ENCODE results near the gene CHST12. TPM values are rescaled to one million over a fixed set of nuclear protein-coding genes. Genes with fewer than 3 reads are reported as not detected.

Gene CHST12
- total and polyA plus RNA-seq, 8 donors = 11.7 to 27.1 (median 15.0) TPM

GRCh38 chr7:2417981-2418481, 14.6 kb downstream of the CHST12 start:
- Histone ChIP-seq H3K4me1 (peaks cover 1 to 20% of the 10 kb centered on the region in 2 donors), H3K4me3 (no peak overlapping the region), H3K27me3 (no peaks in the 10 kb centered on the region), H3K36me3 (peaks cover 0 to 1% of the 10 kb centered on the region in 2 donors), H3K9me3 (no peaks in the 10 kb centered on the region), H3K27ac (no peak overlapping the region)
- DNase-seq (peak in 1 of 4 donors; percentile 39), ATAC-seq (no peak)
- intact Hi-C loops (cut with DNase I) = no loop called here
- TF ChIP-seq CTCF (IDR thresholded peaks at IDR 0.05) = no peak

GRCh38 chr7:2420216-2420933, 17.0 kb downstream of the CHST12 start:
- no peak for ATAC-seq
- TF ChIP-seq CTCF (IDR thresholded peaks at IDR 0.05) = no peak
- Histone ChIP-seq H3K4me3 (no peak overlapping the region), H3K36me3 (peaks cover 0 to 4% of the 10 kb centered on the region in 2 donors), H3K9me3 (no peaks in the 10 kb centered on the region), H3K4me1 (peaks cover 0 to 15% of the 10 kb centered on the region in 2 donors), H3K27me3 (no peaks in the 10 kb centered on the region), H3K27ac (no peak overlapping the region)
- DNase-seq = peak in 1 of 4 donors; percentile 5
- intact Hi-C loops (cut with DNase I) = no loop called here

- no peaks in the 10 kb centered on the region for H3K27me3 ChIP-seq
- DNase-seq (peak in 1 of 4 donors; percentile 26), ATAC-seq (no peak)
- no peak overlapping the region for H3K27ac ChIP-seq
- H3K36me3 ChIP-seq = peaks cover 0 to 4% of the 10 kb centered on the region in 2 donors
- peaks cover 0 to 8% of the 10 kb centered on the region in 2 donors for H3K4me1 ChIP-seq
- H3K9me3 ChIP-seq = no peaks in the 10 kb centered on the region
- no peak for TF ChIP-seq CTCF (IDR thresholded peaks at IDR 0.05)
- intact Hi-C loops (cut with DNase I) = no loop called here
- no peak overlapping the region for H3K4me3 ChIP-seq
These were observed 18.5 kb downstream of the CHST12 start for GRCh38 chr7:2421943-2422310.

- TF ChIP-seq CTCF (IDR thresholded peaks at IDR 0.05) = no peak
- Histone ChIP-seq H3K4me1 (no peaks in the 10 kb centered on the region), H3K27ac (no peak overlapping the region), H3K9me3 (peaks cover 0 to 3% of the 10 kb centered on the region in 2 donors), H3K27me3 (no peaks in the 10 kb centered on the region), H3K4me3 (no peak overlapping the region), H3K36me3 (peaks cover 0 to 4% of the 10 kb centered on the region in 2 donors)
- intact Hi-C loops (cut with DNase I) = no loop called here
- ATAC-seq = no peak
- DNase-seq = peak in 1 of 4 donors; percentile 45
These were observed 22.3 kb downstream of the CHST12 start for GRCh38 chr7:2425749-2426148.

GRCh38 chr7:2431260-2431867, 28.0 kb downstream of the CHST12 start:
- no peaks in the 10 kb centered on the region for H3K27me3 ChIP-seq
- H3K27ac ChIP-seq = no peak overlapping the region
- H3K4me3 ChIP-seq = no peak overlapping the region
- H3K9me3 ChIP-seq = peaks cover 0 to 11% of the 10 kb centered on the region in 2 donors
- intact Hi-C loops (cut with DNase I) = no loop called here
- DNase-seq (no peak), ATAC-seq (peak; percentile 38)
- peak in 1 of 2 donors; percentile 53 for TF ChIP-seq CTCF (IDR thresholded peaks at IDR 0.05)
- no peaks in the 10 kb centered on the region for H3K4me1 ChIP-seq
- H3K36me3 ChIP-seq = peaks cover 0 to 34% of the 10 kb centered on the region in 2 donors
